SK-N-SH treated with all-trans-retinoic acid at 6 μM for 48 hours (cell line): Measurements from ENCODE around the gene PTPN7.

ENCODE experiments used
- ATAC-seq: fragments of 200-7000 bp; cut with Tn5 transposase; 3 replicates; pipeline ENCODE4 v1.9.1; 2020; ENCODE audit warnings: mild to moderate bottlenecking, moderate library complexity
- ARNTL ChIP-seq: fragments of 450-650 bp; formaldehyde crosslinking; IDR thresholded peaks from 2 replicates; pipeline ENCODE4 v1.5.0; 2020; ENCODE audit warnings: low read depth, mild to moderate bottlenecking, moderate library complexity, borderline replicate concordance
- BACH2 ChIP-seq: fragments of 250-450 bp; sonication (Bioruptor Pico); IDR thresholded peaks from 2 replicates; pipeline ENCODE4 v1.9.0; 2021; ENCODE audit warnings: mild to moderate bottlenecking, borderline replicate concordance
- CREB5 ChIP-seq: fragments of 250-450 bp; sonication (Bioruptor Pico); IDR thresholded peaks from 2 replicates; pipeline ENCODE4 v1.5.1; 2020; ENCODE audit warnings: low read depth, mild to moderate bottlenecking, moderate library complexity
- CSDC2 ChIP-seq: fragments of 250-450 bp; sonication (Bioruptor Pico); IDR thresholded peaks from 2 replicates; pipeline ENCODE4 v1.5.0; 2020; ENCODE audit warnings: mild to moderate bottlenecking, moderate library complexity
- CSRNP3 ChIP-seq: fragments of 250-450 bp; sonication (Bioruptor Pico); IDR thresholded peaks from 2 replicates; pipeline ENCODE4 v1.5.1; 2021; ENCODE audit warnings: mild to moderate bottlenecking, moderate library complexity
- ISL1 ChIP-seq: fragments of 250-450 bp; sonication (Bioruptor Pico); IDR thresholded peaks from 2 replicates; pipeline ENCODE4 v2.1.2; 2022; ENCODE audit warnings: mild to moderate bottlenecking, moderate library complexity
- OSR1 ChIP-seq: fragments of 250-450 bp; sonication (Bioruptor Pico); IDR thresholded peaks from 2 replicates; pipeline ENCODE4 v1.8.0; 2022; ENCODE audit warnings: moderate library complexity, mild to moderate bottlenecking, inconsistent platforms
- PATZ1 ChIP-seq: fragments of 250-450 bp; sonication (Bioruptor Pico); IDR thresholded peaks from 2 replicates; pipeline ENCODE4 v1.8.0; 2020; ENCODE audit warnings: mild to moderate bottlenecking, moderate library complexity, borderline replicate concordance
- POU6F1 ChIP-seq: fragments of 250-450 bp; sonication (Bioruptor Pico); IDR thresholded peaks from 2 replicates; pipeline ENCODE4 v1.8.0; 2021; ENCODE audit warnings: low read depth, mild to moderate bottlenecking, moderate library complexity, borderline replicate concordance
- PPARA ChIP-seq: fragments of 250-450 bp; sonication (Bioruptor Pico); IDR thresholded peaks from 2 replicates; pipeline ENCODE4 v1.5.0; 2020; ENCODE audit warnings: mild to moderate bottlenecking, borderline replicate concordance
- RARB ChIP-seq: fragments of 250-450 bp; sonication (Bioruptor Pico); IDR thresholded peaks from 2 replicates; pipeline ENCODE4 v1.8.0; 2021; ENCODE audit warnings: mild to moderate bottlenecking, moderate library complexity
- SNAI2 ChIP-seq: fragments of 250-450 bp; sonication (Bioruptor Pico); IDR thresholded peaks from 2 replicates; pipeline ENCODE4 v1.5.0; 2020; ENCODE audit warnings: mild to moderate bottlenecking, moderate library complexity
- TCF4 ChIP-seq: fragments of 250-450 bp; sonication (Bioruptor Pico); IDR thresholded peaks from 2 replicates; pipeline ENCODE4 v1.8.0; 2021; ENCODE audit warnings: mild to moderate bottlenecking, moderate library complexity, borderline replicate concordance
- TOX ChIP-seq: fragments of 250-450 bp; sonication (Bioruptor Pico); IDR thresholded peaks from 2 replicates; pipeline ENCODE4 v1.8.0; 2021; ENCODE audit warnings: mild to moderate bottlenecking, moderate library complexity, borderline replicate concordance
- TSHZ2 ChIP-seq: fragments of 250-450 bp; sonication (Bioruptor Pico); IDR thresholded peaks from 2 replicates; pipeline ENCODE4 v1.5.0; 2020; ENCODE audit warnings: mild to moderate bottlenecking, moderate library complexity
- ZC3H10 ChIP-seq: fragments of 250-450 bp; sonication (Bioruptor Pico); IDR thresholded peaks from 2 replicates; pipeline ENCODE4 v1.5.1; 2021; ENCODE audit warnings: mild to moderate bottlenecking, moderate library complexity
- ZNF565 ChIP-seq: fragments of 450-650 bp; formaldehyde crosslinking; conservative IDR thresholded peaks from 2 replicates; pipeline ENCODE4 v1.5.0; 2020; ENCODE audit warnings: low read depth, mild to moderate bottlenecking, moderate library complexity
- ZNF70 ChIP-seq: fragments of 450-650 bp; formaldehyde crosslinking; IDR thresholded peaks from 2 replicates; pipeline ENCODE4 v1.5.0; 2020; ENCODE audit warnings: mild to moderate bottlenecking, moderate library complexity
- ZNF8 ChIP-seq: fragments of 450-650 bp; formaldehyde crosslinking; IDR thresholded peaks from 2 replicates; pipeline ENCODE4 v1.5.0; 2020; ENCODE audit warnings: mild to moderate bottlenecking, moderate library complexity

PTPN7 gene

GRCh38 chr1:202124142-202124541 lies 36.3 kb downstream of the PTPN7 start (continued):
- TF ChIP-seq CREB5 (no peak), ZC3H10 (CRISPR knock-in tag) (no peak), SNAI2 (CRISPR knock-in tag) (no peak), CSRNP3 (CRISPR knock-in tag) (no peak)

GRCh38 chr1:202123336-202123813 lies 37.0 kb downstream of the PTPN7 start:
- no peak for TF ChIP-seq CSDC2
- TF ChIP-seq BACH2 (CRISPR knock-in tag): no peak
- TF ChIP-seq ZC3H10 (CRISPR knock-in tag): no peak
- no peak for TF ChIP-seq ARNTL
- no peak for TF ChIP-seq TSHZ2 (CRISPR knock-in tag)
- no peak for TF ChIP-seq ZNF8 (CRISPR knock-in tag)
- TF ChIP-seq PPARA (CRISPR knock-in tag): no peak
- no peak for TF ChIP-seq PATZ1 (CRISPR knock-in tag)
- no peak for TF ChIP-seq OSR1 (CRISPR knock-in tag)
- TF ChIP-seq CSRNP3 (CRISPR knock-in tag): no peak
- no peak for TF ChIP-seq TOX
- TF ChIP-seq ZNF70 (CRISPR knock-in tag): no peak
- no peak for TF ChIP-seq CREB5
- no peak for ATAC-seq

- ATAC-seq: peak; percentile 88
- TF ChIP-seq ISL1 (CRISPR knock-in tag): no peak
- no peak for TF ChIP-seq POU6F1 (CRISPR knock-in tag)
- no peak for TF ChIP-seq TSHZ2 (CRISPR knock-in tag)
- no peak for TF ChIP-seq ZNF8 (CRISPR knock-in tag)
- no peak for TF ChIP-seq CSRNP3 (CRISPR knock-in tag)
- TF ChIP-seq ZC3H10 (CRISPR knock-in tag): no peak
- TF ChIP-seq RARB (CRISPR knock-in tag): no peak
- no peak for TF ChIP-seq CSDC2
- no peak for TF ChIP-seq TOX
- no peak for TF ChIP-seq PPARA (CRISPR knock-in tag)
- no peak; the same call in 1 of the 2 replicates for TF ChIP-seq TCF4 (CRISPR knock-in tag)
- no peak for TF ChIP-seq ZNF565 (CRISPR knock-in tag)
- TF ChIP-seq OSR1 (CRISPR knock-in tag): no peak
Measured at GRCh38 chr1:202122639-202123335, 37.6 kb downstream of the PTPN7 start, which contains the start of gene GPR37L1. TSS of gene GPR37L1 (plus strand) at chr1:202122917. CDS start at chr1:202122964, 47 bp downstream.
